ENCODE measurements around the gene TEX30.
"Not testable (repeated sequence)": the region's sequence is repeated elsewhere in the genome, so short reads cannot be mapped to it uniquely, and the experiment has no call there.

The TEX30 gene

GRCh38 chr13:102793611-102794355 lies 20.2 kb upstream of the TEX30 start:
- TF ChIP-seq ZFX (IDR thresholded peaks at IDR 0.05) (no peak), CTCF (conservative IDR thresholded peaks at IDR 0.05) (no peak)

GRCh38 chr13:102792396-102792795 lies 18.8 kb upstream of the TEX30 start:
- no peak overlapping the region for H3K27ac ChIP-seq
- TF ChIP-seq CTCF (conservative IDR thresholded peaks at IDR 0.05) (no peak), ZFX (IDR thresholded peaks at IDR 0.05) (no peak)

More at GRCh38 chr13:102793611-102794355, 20.2 kb upstream of the TEX30 start:
- no peak overlapping the region for H3K27ac ChIP-seq

GRCh38 chr13:102788683-102789082 lies 15.1 kb upstream of the TEX30 start:
- TF ChIP-seq ZFX (IDR thresholded peaks at IDR 0.05) (no peak), CTCF (conservative IDR thresholded peaks at IDR 0.05) (no peak)
- H3K27ac ChIP-seq, result no peak overlapping the region

GRCh38 chr13:102784483-102784882 lies 10.9 kb upstream of the TEX30 start:
- TF ChIP-seq ZFX (IDR thresholded peaks at IDR 0.05), result no peak

GRCh38 chr13:102781591-102781990 lies 8.0 kb upstream of the TEX30 start:
- H3K27ac ChIP-seq, result no peak overlapping the region
- TF ChIP-seq ZFX (IDR thresholded peaks at IDR 0.05) (no peak), CTCF (conservative IDR thresholded peaks at IDR 0.05) (no peak)

More at GRCh38 chr13:102784483-102784882, 10.9 kb upstream of the TEX30 start:
- H3K27ac ChIP-seq, result no peak overlapping the region

- not testable (repeated sequence) for H3K27ac ChIP-seq
Measured at GRCh38 chr13:102780656-102781055, 7.1 kb upstream of the TEX30 start.

- no peak overlapping the region for H3K27ac ChIP-seq
- TF ChIP-seq CTCF (conservative IDR thresholded peaks at IDR 0.05) (no peak), ZFX (IDR thresholded peaks at IDR 0.05) (no peak)
Measured at GRCh38 chr13:102779436-102780159, 6.0 kb upstream of the TEX30 start.

GRCh38 chr13:102777736-102778135 lies 4.2 kb upstream of the TEX30 start:
- no peak overlapping the region for H3K27ac ChIP-seq
- no peak for TF ChIP-seq CTCF (conservative IDR thresholded peaks at IDR 0.05)
- no peak for TF ChIP-seq ZFX (IDR thresholded peaks at IDR 0.05)

Data from C4-2B (cell line).